ENCODE results near the gene NOTCH3.

The NOTCH3 gene

DNA sequence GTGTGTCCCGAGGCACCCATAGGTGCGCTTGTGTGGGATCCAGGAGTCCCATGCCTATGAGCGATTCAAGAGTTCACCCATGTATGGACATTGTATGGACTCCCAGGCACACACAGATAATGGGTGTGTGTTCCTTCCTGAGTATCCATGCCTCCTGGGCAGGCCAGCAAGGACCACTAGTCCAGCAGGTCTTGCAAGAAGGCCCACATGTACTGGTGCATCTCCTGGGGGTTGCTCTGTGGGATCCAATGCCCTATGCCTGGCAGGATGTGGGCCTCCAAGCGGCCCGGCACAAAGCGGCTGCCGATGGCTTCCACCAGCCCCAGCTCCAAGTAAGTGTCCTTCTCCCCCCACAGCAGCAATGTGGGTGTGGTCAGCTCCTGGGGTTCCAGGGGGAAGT, 26.5 kb upstream of the NOTCH3 start:
- Histone ChIP-seq H3K4me2 (ENCODE audit: low read length) (no peak overlapping the region), H3F3A (ENCODE audit: control insufficient read depth, insufficient read depth) (no peaks in the 10 kb centered on the region), H3K36me3 (ENCODE audit: control insufficient read depth, low read length) (no peaks in the 10 kb centered on the region), H4K20me1 (ENCODE audit: control insufficient read depth, insufficient read depth, low read depth, low read length) (no peaks in the 10 kb centered on the region), H3K4me3 (ENCODE audit: low read length) (no peak overlapping the region), H3K27me3 (ENCODE audit: control insufficient read depth, low read length) (peaks cover 13% of the 10 kb centered on the region; the same call in 1 of the 2 replicates), H3K9me2 (replicated peaks; ENCODE audit: control insufficient read depth, low read length) (no peaks in the 10 kb centered on the region), H3K27ac (ENCODE audit: low read depth, low read length) (no peak overlapping the region), H3K9me3 (ENCODE audit: control insufficient read depth, insufficient read depth, low read length) (no peaks in the 10 kb centered on the region), H3K4me1 (ENCODE audit: control insufficient read depth, low read length) (peaks cover 18% of the 10 kb centered on the region), H3K79me2 (ENCODE audit: control insufficient read depth, low read length) (no peaks in the 10 kb centered on the region)
- TF ChIP-seq, protein P1, sequence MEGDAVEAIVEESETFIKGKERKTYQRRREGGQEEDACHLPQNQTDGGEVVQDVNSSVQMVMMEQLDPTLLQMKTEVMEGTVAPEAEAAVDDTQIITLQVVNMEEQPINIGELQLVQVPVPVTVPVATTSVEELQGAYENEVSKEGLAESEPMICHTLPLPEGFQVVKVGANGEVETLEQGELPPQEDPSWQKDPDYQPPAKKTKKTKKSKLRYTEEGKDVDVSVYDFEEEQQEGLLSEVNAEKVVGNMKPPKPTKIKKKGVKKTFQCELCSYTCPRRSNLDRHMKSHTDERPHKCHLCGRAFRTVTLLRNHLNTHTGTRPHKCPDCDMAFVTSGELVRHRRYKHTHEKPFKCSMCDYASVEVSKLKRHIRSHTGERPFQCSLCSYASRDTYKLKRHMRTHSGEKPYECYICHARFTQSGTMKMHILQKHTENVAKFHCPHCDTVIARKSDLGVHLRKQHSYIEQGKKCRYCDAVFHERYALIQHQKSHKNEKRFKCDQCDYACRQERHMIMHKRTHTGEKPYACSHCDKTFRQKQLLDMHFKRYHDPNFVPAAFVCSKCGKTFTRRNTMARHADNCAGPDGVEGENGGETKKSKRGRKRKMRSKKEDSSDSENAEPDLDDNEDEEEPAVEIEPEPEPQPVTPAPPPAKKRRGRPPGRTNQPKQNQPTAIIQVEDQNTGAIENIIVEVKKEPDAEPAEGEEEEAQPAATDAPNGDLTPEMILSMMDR (IDR thresholded peaks at IDR 0.05; ENCODE audit: low read depth, low read length, poor library complexity, severe bottlenecking): no peak
- TF ChIP-seq EZH2phosphoT487 (IDR thresholded peaks at IDR 0.05; ENCODE audit: borderline replicate concordance, low read length): no peak

DNA sequence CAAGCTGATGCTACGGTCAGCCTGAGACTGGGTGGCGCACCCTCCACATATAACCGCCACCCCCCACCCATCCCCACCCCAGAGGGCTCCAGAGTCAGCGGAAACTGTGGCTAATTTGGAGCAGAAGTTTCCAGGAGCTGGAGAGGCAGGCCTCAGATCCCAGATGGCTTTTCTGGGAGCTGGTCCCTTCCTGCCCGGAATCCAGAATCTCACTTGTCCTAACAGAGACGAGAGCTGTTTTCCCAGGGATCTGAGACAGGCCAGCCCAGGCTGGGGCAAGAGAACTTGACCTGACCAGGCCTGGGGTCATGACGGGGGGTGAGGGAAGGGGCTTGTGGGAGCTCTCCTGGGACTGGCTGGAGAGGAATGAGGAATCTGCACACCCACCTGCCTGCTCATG, 25.0 kb upstream of the NOTCH3 start:
- peaks cover 14% of the 10 kb centered on the region for H3K4me1 ChIP-seq (ENCODE audit: control insufficient read depth, low read length)
- TF ChIP-seq, protein P1 (IDR thresholded peaks at IDR 0.05; ENCODE audit: low read depth, low read length, poor library complexity, severe bottlenecking): no peak
- H3K36me3 ChIP-seq (ENCODE audit: control insufficient read depth, low read length): no peaks in the 10 kb centered on the region
- H3K79me2 ChIP-seq (ENCODE audit: control insufficient read depth, low read length): no peaks in the 10 kb centered on the region
- H3K9me2 ChIP-seq (replicated peaks; ENCODE audit: control insufficient read depth, low read length): no peaks in the 10 kb centered on the region
- no peak overlapping the region for H3K4me2 ChIP-seq (ENCODE audit: low read length)
- H3K4me3 ChIP-seq (ENCODE audit: low read length): no peak overlapping the region
- H4K20me1 ChIP-seq (ENCODE audit: control insufficient read depth, insufficient read depth, low read depth, low read length): no peaks in the 10 kb centered on the region
- no peaks in the 10 kb centered on the region for H3K27me3 ChIP-seq (ENCODE audit: control insufficient read depth, low read length)
- H3K9me3 ChIP-seq (ENCODE audit: control insufficient read depth, insufficient read depth, low read length): no peaks in the 10 kb centered on the region
- no peaks in the 10 kb centered on the region for H3F3A ChIP-seq (ENCODE audit: control insufficient read depth, insufficient read depth)
- H3K27ac ChIP-seq (ENCODE audit: low read depth, low read length): no peak overlapping the region

DNA sequence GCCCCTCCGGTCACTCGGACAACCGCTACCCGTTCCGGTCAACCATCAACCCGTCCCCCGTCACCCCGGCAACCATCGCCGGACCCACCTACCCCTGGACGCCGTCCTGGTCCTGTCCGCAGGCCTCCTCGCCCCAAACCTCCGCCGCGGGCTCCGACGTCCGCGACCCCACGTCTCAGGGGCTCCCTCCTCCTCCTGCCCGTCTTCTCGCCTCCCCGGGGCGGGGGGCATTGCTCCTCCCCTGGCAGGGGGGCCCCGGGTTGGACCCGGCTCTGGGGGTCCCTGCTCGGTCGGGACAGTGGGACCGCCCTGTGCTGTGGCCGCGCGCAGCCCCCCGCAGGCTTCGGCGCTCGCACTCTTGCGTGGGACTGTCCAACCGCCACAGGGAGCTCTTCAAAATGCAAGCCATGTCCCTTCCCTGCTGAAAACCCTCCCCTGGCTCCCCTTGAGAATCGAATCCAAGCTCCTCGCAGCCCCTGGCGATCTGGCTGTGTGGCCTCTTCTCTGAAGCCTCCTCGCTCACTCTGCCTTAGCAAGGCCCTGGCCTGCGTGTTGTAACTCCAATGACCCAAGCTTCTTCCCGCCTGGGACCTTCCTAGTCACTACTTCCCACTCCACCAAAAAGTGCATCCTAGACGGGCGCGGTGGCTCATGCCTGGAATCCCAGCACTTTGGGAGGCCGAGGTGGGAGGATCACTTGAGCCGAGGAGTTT, 23.0 kb upstream of the NOTCH3 start:
- Histone ChIP-seq H3F3A (ENCODE audit: control insufficient read depth, insufficient read depth) (no peaks in the 10 kb centered on the region), H3K4me2 (ENCODE audit: low read length) (peak overlapping the region; percentile 94), H3K27ac (ENCODE audit: low read depth, low read length) (no peak overlapping the region), H3K36me3 (ENCODE audit: control insufficient read depth, low read length) (no peaks in the 10 kb centered on the region), H3K79me2 (ENCODE audit: control insufficient read depth, low read length) (no peaks in the 10 kb centered on the region), H4K20me1 (ENCODE audit: control insufficient read depth, insufficient read depth, low read depth, low read length) (no peaks in the 10 kb centered on the region), H3K27me3 (ENCODE audit: control insufficient read depth, low read length) (no peaks in the 10 kb centered on the region), H3K9me3 (ENCODE audit: control insufficient read depth, insufficient read depth, low read length) (no peaks in the 10 kb centered on the region), H3K4me1 (ENCODE audit: control insufficient read depth, low read length) (peaks cover 14% of the 10 kb centered on the region), H3K4me3 (ENCODE audit: low read length) (peak overlapping the region; percentile 76), H3K9me2 (replicated peaks; ENCODE audit: control insufficient read depth, low read length) (no peaks in the 10 kb centered on the region)
- TF ChIP-seq EZH2phosphoT487 (IDR thresholded peaks at IDR 0.05; ENCODE audit: borderline replicate concordance, low read length): no peak
- TF ChIP-seq, protein P1 (IDR thresholded peaks at IDR 0.05; ENCODE audit: low read depth, low read length, poor library complexity, severe bottlenecking): no peak
